GM12878 (cell line): Measurements from ENCODE around the gene PLGRKT. TPM values are rescaled to one million over a fixed set of nuclear protein-coding genes. Genes with fewer than 3 reads are reported as not detected.

Source experiments
- ATAC-seq: fragments of 200-7000 bp; cut with Tn5 transposase; 3 replicates; pipeline ENCODE4 v1.9.1; 2020; ENCODE audit warnings: mild to moderate bottlenecking, moderate library complexity
- BruUV-seq: library from RNA; stranded (reverse); fragments of 400-500 nt; replicated peaks from 2 replicates; lab custom pipeline; 2021; lab: Mats Ljungman, UMichigan
- CTCF ChIA-PET: fragments of 300-600 bp; sonication (Branson Sonifier 250); formaldehyde crosslinking; extraction: SDS; loops from one replicate; lab custom pipeline; 2021; ENCODE audit warnings: inconsistent platforms; lab: Yijun Ruan, JAX
- POLR2A ChIA-PET: fragments of 350-600 bp; formaldehyde crosslinking; extraction: SDS; loops from one replicate; lab custom pipeline; 2021; ENCODE audit warnings: inconsistent platforms; lab: Charles Lee
- RAD21 ChIA-PET: fragments of 300-600 bp; sonication (Branson Sonifier 250); formaldehyde crosslinking; loops from one replicate; lab custom pipeline; 2023; ENCODE audit warnings: antibody characterized with exemption; ENCODE audit not compliant: unreplicated experiment; lab: Charles Lee
- SMC1A ChIA-PET: fragments of 300-600 bp; sonication (Branson Sonifier 250); formaldehyde crosslinking; loops from one replicate; lab custom pipeline; 2023; ENCODE audit not compliant: unreplicated experiment, uncharacterized antibody; lab: Charles Lee
- DNase-seq: peaks from one replicate; pipeline ENCODE4 v3.0.0-alpha.2; 2011; ENCODE audit warnings: low read depth, low spot score
- FAIRE-seq: peaks from 3 replicates; lab custom pipeline; 2011; peaks lifted over from hg19 to GRCh38; lab: Jason Lieb, UNC
- H2AFZ ChIP-seq: 2 replicates; pipeline ENCODE4 v1.6.0; 2011; ENCODE audit warnings: low read depth, low read length, control low read depth; ENCODE audit not compliant: control insufficient read depth
- H3K27ac ChIP-seq: 2 replicates; pipeline ENCODE4 v1.5.1; 2011; ENCODE audit warnings: control low read depth; ENCODE audit not compliant: control insufficient read depth, insufficient read depth
- H3K27me3 ChIP-seq, 2 experiments: replicated peaks in 1 of 2; 2 replicates each; pipeline versions ENCODE4 v1.6.0 to v1.6.1; 2011; ENCODE audit warnings: low read length in 1 of 2; ENCODE audit not compliant: control insufficient read depth in 2 of 2, insufficient read depth in 2 of 2
- H3K36me3 ChIP-seq, 2 experiments: 2 replicates each; pipeline ENCODE4 v1.5.1; 2011; ENCODE audit warnings: low read length in 1 of 2; ENCODE audit not compliant: control insufficient read depth in 2 of 2, insufficient read depth in 2 of 2
- H3K4me1 ChIP-seq: 2 replicates; pipeline ENCODE4 v1.6.1; 2011; ENCODE audit warnings: mild to moderate bottlenecking, low read length, moderate library complexity, mixed read lengths; ENCODE audit not compliant: control insufficient read depth, insufficient read depth
- H3K4me2 ChIP-seq: 2 replicates; pipeline ENCODE4 v1.6.0; 2011; ENCODE audit warnings: control low read depth; ENCODE audit not compliant: control insufficient read depth, insufficient read depth
- H3K4me3 ChIP-seq: fragments of 200-600 bp; sonication (generic); 2 replicates; pipeline ENCODE4 v1.5.1; 2016
- H3K79me2 ChIP-seq: 2 replicates; pipeline ENCODE4 v1.6.0; 2011; ENCODE audit warnings: low read length; ENCODE audit not compliant: control insufficient read depth, insufficient read depth
- H3K9ac ChIP-seq: 2 replicates; pipeline ENCODE4 v1.8.0; 2011; ENCODE audit warnings: low read length, control low read depth, mixed read lengths; ENCODE audit not compliant: control insufficient read depth, insufficient read depth
- H3K9me3 ChIP-seq: replicated peaks from 3 replicates; pipeline ENCODE4 v1.5.1; 2011; ENCODE audit warnings: mild to moderate bottlenecking, low read length; ENCODE audit not compliant: control insufficient read depth, insufficient read depth
- H4K20me1 ChIP-seq: 2 replicates; pipeline ENCODE4 v1.6.0; 2011; ENCODE audit not compliant: control insufficient read depth, insufficient read depth
- ATF7 ChIP-seq: fragments of 450-650 bp; IDR thresholded peaks from 2 replicates; pipeline ENCODE4 v1.6.1; 2016; ENCODE audit warnings: low read depth, mild to moderate bottlenecking
- BMI1 ChIP-seq: fragments of 450-650 bp; IDR thresholded peaks from 2 replicates; pipeline ENCODE4 v1.6.1; 2016; ENCODE audit warnings: mild to moderate bottlenecking, moderate library complexity, borderline replicate concordance
- CEBPB ChIP-seq, 2 experiments: fragments of 150-350 bp in 1 of 2; IDR thresholded peaks; 2 replicates each; pipeline ENCODE4 v1.6.1; 2012 to 2014; ENCODE audit warnings: low read depth in 2 of 2, low read length in 2 of 2, borderline replicate concordance in 1 of 2, inconsistent platforms in 1 of 2
- CHD2 ChIP-seq: IDR thresholded peaks from 2 replicates; pipeline ENCODE4 v1.6.1; 2011; ENCODE audit warnings: low read depth, low read length, improper control_type of control experiment, borderline replicate concordance
- CREM ChIP-seq: IDR thresholded peaks from 2 replicates; pipeline ENCODE4 v1.6.1; 2014; ENCODE audit warnings: antibody characterized with exemption, low read depth
- CTCF ChIP-seq, 3 experiments: IDR thresholded peaks in 2 of 3; conservative IDR thresholded peaks in 1 of 3; 2 replicates each; pipeline ENCODE4 v1.5.1; 2011; ENCODE audit warnings: low read depth in 3 of 3, low read length in 3 of 3, mild to moderate bottlenecking in 3 of 3, control low read depth in 2 of 3, moderate library complexity in 2 of 3, inconsistent platforms in 1 of 3, mixed read lengths in 1 of 3; ENCODE audit not compliant: control insufficient read depth in 2 of 3, insufficient read depth in 1 of 3; ENCODE audit errors: extremely low read depth in 1 of 3
- E4F1 ChIP-seq: fragments of 450-650 bp; IDR thresholded peaks from 2 replicates; pipeline ENCODE4 v1.6.1; 2018; ENCODE audit warnings: borderline replicate concordance, mild to moderate bottlenecking; ENCODE audit not compliant: partially characterized antibody
- LARP7 ChIP-seq: fragments of 450-650 bp; IDR thresholded peaks from 2 replicates; pipeline ENCODE4 v1.6.1; 2017; ENCODE audit warnings: mild to moderate bottlenecking
- NKRF ChIP-seq: fragments of 450-650 bp; conservative IDR thresholded peaks from 2 replicates; pipeline ENCODE4 v1.6.1; 2017; ENCODE audit warnings: mild to moderate bottlenecking, moderate library complexity
- RCOR1 ChIP-seq: conservative IDR thresholded peaks from 2 replicates; pipeline ENCODE4 v1.6.1; 2012; ENCODE audit warnings: low read depth, low read length, improper control_type of control experiment
- RELA ChIP-seq: fragments of 450-650 bp; IDR thresholded peaks from 2 replicates; pipeline ENCODE4 v1.8.0; 2014; ENCODE audit warnings: borderline replicate concordance; ENCODE audit not compliant: partially characterized antibody
- SREBF2 ChIP-seq: IDR thresholded peaks from 2 replicates; pipeline ENCODE4 v1.6.1; 2012; ENCODE audit warnings: mild to moderate bottlenecking, low read length
- WRNIP1 ChIP-seq: IDR thresholded peaks from 2 replicates; pipeline ENCODE4 v1.6.1; 2011; ENCODE audit warnings: low read depth, low read length, improper control_type of control experiment, borderline replicate concordance
- ZNF207 ChIP-seq: fragments of 450-650 bp; IDR thresholded peaks from 2 replicates; pipeline ENCODE4 v1.6.1; 2014; ENCODE audit warnings: antibody characterized with exemption, mild to moderate bottlenecking, borderline replicate concordance
- ZNF592 ChIP-seq: fragments of 450-650 bp; IDR thresholded peaks from 2 replicates; pipeline ENCODE4 v1.6.1; 2017; ENCODE audit warnings: mild to moderate bottlenecking, moderate library complexity
- in situ Hi-C: fragments of 300-500 bp; cut with MboI; formaldehyde crosslinking; loops from 9 replicates; pipeline ENCODE4 v1.14.3; 2018; ENCODE audit warnings: mixed read lengths
- intact Hi-C: fragments of 100-400 bp; cut with micrococcal nuclease; formaldehyde crosslinking; loops from one replicate; pipeline ENCODE4 v1.14.2; 2022; ENCODE audit not compliant: unreplicated experiment
- polyA plus RNA-seq, 11 experiments: library from polyadenylated mRNA; depleted of rRNA in 4 of 11; unstranded in 6 of 11; stranded (reverse) in 5 of 11; fragments of >200 nt; fragmentation: Nextera tagmentation in 4 of 11; fragmentation: Illumina TruSeq in 1 of 11; extraction: Ambion mirVana in 4 of 11; extraction: Trizol in 1 of 11; gene quantifications; 1 replicate in 1 of 11; 2 replicates in 10 of 11; pipeline versions ENCODE4 v1.2.1 to v1.2.3, GENCODE V29; 2011 to 2016; ENCODE audit warnings: inconsistent platforms in 2 of 11, missing spikeins in 2 of 11, low read depth in 1 of 11
- total RNA-seq, 4 experiments: library from RNA; depleted of rRNA in 3 of 4; stranded (reverse); fragments of >200 nt in 3 of 4; fragmentation: Illumina TruSeq in 1 of 4; extraction: Trizol in 1 of 4; gene quantifications; 2 replicates each; pipeline versions ENCODE4 v1.2.1 to v1.2.3, GENCODE V29; 2013 to 2021

The PLGRKT gene
- total and polyA plus RNA-seq, 10 of the 15 experiments (the other 5 are each of a cell fraction or from before 2014, with no cell fraction given): 25.2 to 72.3 (median 38.4) TPM

- ChIA-PET POLR2A (interaction anchor here (0.7 kb wide), 1 partner anchor 247 kb away, joined by 5 read pairs; no protein-coding TSS in a partner anchor), RAD21 (no interaction called here), SMC1A (interaction anchor here (0.6 to 1.2 kb wide), 3 partner anchors 37 to 532 kb away, joined by 3 to 4 read pairs (median 3); no protein-coding TSS in a partner anchor), CTCF (no interaction called here)
- intact Hi-C loops (no loop called here), in situ Hi-C loops (no loop called here)
- Histone ChIP-seq H3K9me3 (no peaks in the 10 kb centered on the region), H3K4me2 (no peak overlapping the region), H3K27ac (no peak overlapping the region), H2AFZ (no peak overlapping the region), H3K36me3 (no peaks in the 10 kb centered on the region), H3K27me3 (no peaks in the 10 kb centered on the region), H3K9ac (no peak overlapping the region), H3K4me3 (no peak overlapping the region), H3K79me2 (no peaks in the 10 kb centered on the region), H4K20me1 (no peaks in the 10 kb centered on the region), H3K4me1 (no peaks in the 10 kb centered on the region)
- DNase-seq: no peak
- no peak for ATAC-seq
- no peak for FAIRE-seq
- BruUV-seq: no TSS peak
- TF ChIP-seq CHD2: no peak
- no peak for TF ChIP-seq RCOR1
- TF ChIP-seq ATF7: no peak
- no peak for TF ChIP-seq LARP7
- TF ChIP-seq E4F1: no peak
- TF ChIP-seq CTCF (IDR thresholded peaks at IDR 0.05 in 2 of 3, conservative IDR thresholded peaks at IDR 0.05 in 1 of 3; ENCODE audit: control insufficient read depth in 2 of 3, extremely low read depth in 1 of 3, insufficient read depth in 1 of 3, low read depth in 3 of 3, low read length in 3 of 3): no peak
- no peak for TF ChIP-seq CREM
- no peak for TF ChIP-seq SREBF2
- no peak for TF ChIP-seq ZNF207
- TF ChIP-seq ZNF592: no peak
- TF ChIP-seq RELA: no peak
- TF ChIP-seq NKRF: no peak
- no peak for TF ChIP-seq WRNIP1
- TF ChIP-seq CEBPB (IDR thresholded peaks at IDR 0.05; ENCODE audit: borderline replicate concordance in 1 of 2, low read depth in 2 of 2, low read length in 2 of 2): no peak
- TF ChIP-seq BMI1: no peak
Measured at GRCh38 chr9:5395428-5395827, 42.3 kb downstream of the PLGRKT start.
